Muscle layer of colon (tissue), 2 donors: ENCODE results near the gene ADAMTS20.

Source experiments
- H3K27ac ChIP-seq: one replicate; pipeline ENCODE4 v1.7.0; 2013; ENCODE audit warnings: low read depth, mild to moderate bottlenecking, low read length, moderate library complexity
- H3K27me3 ChIP-seq, 2 donors: one replicate each; pipeline ENCODE4 v1.7.0; 2013; ENCODE audit warnings: low read length in 2 of 2, mild to moderate bottlenecking in 2 of 2; ENCODE audit not compliant: insufficient read depth in 2 of 2, control insufficient read depth in 1 of 2
- H3K36me3 ChIP-seq: one replicate; pipeline ENCODE4 v1.7.0; 2013; ENCODE audit warnings: mild to moderate bottlenecking, low read length; ENCODE audit not compliant: insufficient read depth
- H3K4me1 ChIP-seq: one replicate; pipeline ENCODE4 v1.7.0; 2013; ENCODE audit warnings: mild to moderate bottlenecking, low read length; ENCODE audit not compliant: insufficient read depth
- H3K4me3 ChIP-seq, 2 donors: one replicate each; pipeline ENCODE4 v1.7.0; 2013; ENCODE audit warnings: low read length in 2 of 2, low read depth in 1 of 2, mild to moderate bottlenecking in 1 of 2, moderate library complexity in 1 of 2
- H3K9ac ChIP-seq: one replicate; pipeline ENCODE4 v1.7.0; 2013; ENCODE audit warnings: low read length
- H3K9me3 ChIP-seq: one replicate; pipeline ENCODE4 v1.7.0; 2013; ENCODE audit warnings: mild to moderate bottlenecking, low read length
- donor health status: abdominal sarcoma.
- donor health status: Adenocarcinoma of cecum.

The ADAMTS20 gene

DNA sequence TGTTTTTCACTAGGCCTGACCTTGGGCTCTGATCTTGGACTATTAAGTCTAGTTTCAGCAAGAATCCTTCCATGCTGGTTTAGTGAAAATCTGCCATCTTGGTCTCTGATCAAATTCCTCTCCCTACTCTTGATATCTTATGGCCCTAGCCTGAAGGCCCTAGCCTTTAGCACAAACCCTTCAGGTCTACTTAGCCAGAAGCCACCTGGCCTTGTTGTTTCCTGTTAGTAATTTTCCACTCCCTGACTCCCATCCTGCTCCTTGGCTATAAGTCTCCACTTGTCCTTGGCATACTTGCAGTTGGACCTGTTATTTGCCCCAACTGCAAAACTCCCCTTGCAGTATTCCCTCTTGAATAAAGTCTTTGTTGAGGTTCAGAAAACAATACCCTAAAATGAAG lies 241.4 kb downstream of the ADAMTS20 start:
- Histone ChIP-seq H3K4me3 (no peak overlapping the region), H3K27ac (no peak overlapping the region), H3K4me1 (no peaks in the 10 kb centered on the region), H3K9ac (no peak overlapping the region), H3K9me3 (no peaks in the 10 kb centered on the region), H3K27me3 (no peaks in the 10 kb centered on the region), H3K36me3 (no peaks in the 10 kb centered on the region)

DNA sequence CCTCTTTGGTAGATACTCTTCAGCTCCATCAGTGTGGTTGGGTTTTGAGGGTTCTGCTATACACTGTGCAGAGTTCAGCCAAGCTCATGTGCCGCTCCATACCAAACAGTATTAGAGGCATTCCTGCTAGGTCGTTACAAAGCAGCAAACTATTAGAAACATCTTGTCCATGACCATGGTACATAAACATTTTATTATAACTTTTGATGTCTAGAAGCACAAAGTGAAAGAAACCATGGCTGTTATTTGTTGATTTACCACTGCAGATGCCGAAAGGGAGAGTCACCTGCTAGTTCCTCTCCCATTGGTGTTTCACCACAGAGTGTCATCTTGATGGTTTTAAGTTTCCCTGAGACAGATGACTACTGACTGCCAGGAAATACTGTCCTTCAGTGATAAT lies 242.0 kb downstream of the ADAMTS20 start:
- H3K36me3 ChIP-seq, result no peaks in the 10 kb centered on the region
- no peaks in the 10 kb centered on the region for H3K9me3 ChIP-seq
- H3K27me3 ChIP-seq, result no peaks in the 10 kb centered on the region
- H3K27ac ChIP-seq, result no peak overlapping the region
- no peak overlapping the region for H3K9ac ChIP-seq
- H3K4me1 ChIP-seq, result no peaks in the 10 kb centered on the region
- H3K4me3 ChIP-seq, result no peak overlapping the region

DNA sequence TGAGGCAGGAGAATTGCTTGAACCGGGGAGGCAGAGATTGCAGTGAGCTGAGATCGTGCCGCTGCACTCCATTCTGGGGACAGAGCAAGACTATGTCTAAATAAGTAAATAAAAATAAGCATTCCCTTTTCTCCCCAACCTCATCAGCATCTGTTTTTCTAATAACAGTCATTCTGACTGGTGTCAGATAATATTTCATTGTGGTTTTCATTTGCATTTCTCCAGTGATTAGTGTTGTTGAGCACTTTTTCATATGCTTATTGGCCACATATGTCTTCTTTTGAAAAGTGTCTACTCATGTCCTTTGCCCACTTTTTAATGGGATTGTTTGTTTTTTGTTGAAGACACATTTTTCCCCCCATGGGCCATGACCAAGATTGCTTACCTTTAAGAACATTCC lies 243.2 kb downstream of the ADAMTS20 start:
- no peaks in the 10 kb centered on the region for H3K36me3 ChIP-seq
- no peak overlapping the region for H3K4me3 ChIP-seq
- no peaks in the 10 kb centered on the region for H3K9me3 ChIP-seq
- no peak overlapping the region for H3K27ac ChIP-seq
- H3K9ac ChIP-seq, result no peak overlapping the region
- H3K27me3 ChIP-seq, result no peaks in the 10 kb centered on the region
- H3K4me1 ChIP-seq, result no peaks in the 10 kb centered on the region

- H3K27me3 ChIP-seq, result no peaks in the 10 kb centered on the region
- no peaks in the 10 kb centered on the region for H3K9me3 ChIP-seq
- no peaks in the 10 kb centered on the region for H3K4me1 ChIP-seq
- no peak overlapping the region for H3K9ac ChIP-seq
- no peak overlapping the region for H3K27ac ChIP-seq
- H3K4me3 ChIP-seq, result no peak overlapping the region
- no peaks in the 10 kb centered on the region for H3K36me3 ChIP-seq
These were observed 244.9 kb downstream of the ADAMTS20 start for GRCh38 chr12:43307126-43307525.

- no peaks in the 10 kb centered on the region for H3K36me3 ChIP-seq
- no peaks in the 10 kb centered on the region for H3K4me1 ChIP-seq
- no peak overlapping the region for H3K9ac ChIP-seq
- H3K27ac ChIP-seq, result no peak overlapping the region
- no peaks in the 10 kb centered on the region for H3K27me3 ChIP-seq
- no peaks in the 10 kb centered on the region for H3K9me3 ChIP-seq
- H3K4me3 ChIP-seq, result no peak overlapping the region
These were observed 245.9 kb downstream of the ADAMTS20 start for GRCh38 chr12:43306066-43306465.

GRCh38 chr12:43305065-43305464 lies 246.9 kb downstream of the ADAMTS20 start:
- Histone ChIP-seq H3K9ac (no peak overlapping the region), H3K4me1 (no peaks in the 10 kb centered on the region), H3K4me3 (no peak overlapping the region), H3K36me3 (no peaks in the 10 kb centered on the region), H3K9me3 (no peaks in the 10 kb centered on the region), H3K27ac (no peak overlapping the region), H3K27me3 (no peaks in the 10 kb centered on the region)
